HepG2 (cell line): ENCODE results near the gene SLC39A3.

Experiments
- ASH2L ChIP-seq: fragments of 300-600, 200-600 bp; sonication (generic); IDR thresholded peaks from 2 replicates; pipeline ENCODE4 v1.7.0; 2017; ENCODE audit warnings: low read depth, mild to moderate bottlenecking, moderate library complexity, mixed read lengths, low read length; ENCODE audit not compliant: insufficient read length
- CTCF ChIP-seq: sonication (generic); formaldehyde crosslinking; IDR thresholded peaks from 2 replicates; pipeline ENCODE4 v1.5.0; 2020; ENCODE audit warnings: mild to moderate bottlenecking, missing genetic modification reagents, moderate library complexity
- MYC ChIP-seq: sonication (generic); formaldehyde crosslinking; IDR thresholded peaks from 2 replicates; pipeline ENCODE4 v1.9.0; 2021; ENCODE audit warnings: missing genetic modification reagents, borderline replicate concordance
- NR2F2 ChIP-seq: IDR thresholded peaks from 2 replicates; pipeline ENCODE4 v1.6.1; 2012; ENCODE audit warnings: low read depth, inconsistent platforms, borderline replicate concordance
- POLR2AphosphoS2 ChIP-seq: IDR thresholded peaks from 2 replicates; pipeline ENCODE4 v1.6.1; 2011; ENCODE audit warnings: low read depth, low read length, improper control_type of control experiment
- SETDB1 ChIP-seq: sonication (generic); formaldehyde crosslinking; IDR thresholded peaks from 2 replicates; pipeline ENCODE4 v1.5.1; 2020; ENCODE audit warnings: missing genetic modification reagents, mild to moderate bottlenecking, borderline replicate concordance
- ZFP62 ChIP-seq: sonication (generic); formaldehyde crosslinking; IDR thresholded peaks from 2 replicates; pipeline ENCODE4 v1.4.0; 2020; ENCODE audit warnings: missing genetic modification reagents
- ZNF274 ChIP-seq: sonication (generic); formaldehyde crosslinking; IDR thresholded peaks from 2 replicates; pipeline ENCODE4 v1.5.1; 2020; ENCODE audit warnings: mild to moderate bottlenecking, missing genetic modification reagents
- ZNF367 ChIP-seq: sonication (generic); formaldehyde crosslinking; IDR thresholded peaks from 2 replicates; pipeline ENCODE4 v1.4.0; 2020; ENCODE audit warnings: missing genetic modification reagents, borderline replicate concordance
- ZNF644 ChIP-seq: IDR thresholded peaks from 2 replicates; pipeline ENCODE4 v1.6.1; 2016; ENCODE audit warnings: low read depth

DNA sequence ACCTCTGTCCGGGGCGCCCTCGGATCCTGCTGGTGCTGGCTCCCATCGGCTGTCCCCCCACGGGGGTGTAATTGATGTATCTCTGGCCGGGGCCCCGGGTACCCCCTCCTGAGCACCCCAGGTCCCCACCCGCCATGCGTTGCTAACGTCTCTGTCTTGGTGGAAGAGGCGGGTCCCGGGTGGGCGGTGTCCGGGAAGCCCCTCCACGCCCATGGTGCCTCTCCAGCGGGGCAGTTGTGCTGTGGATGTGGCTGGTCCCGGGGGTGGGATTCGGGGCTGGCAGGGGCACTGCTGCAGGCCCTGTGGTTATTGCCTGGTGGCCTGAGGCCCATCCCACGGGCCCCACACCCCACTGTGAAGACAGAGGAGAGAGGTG is 23.6 kb downstream of the SLC39A3 start:
- TF ChIP-seq POLR2AphosphoS2 (no peak), CTCF (no peak), MYC (CRISPR knock-in tag) (no peak), ZNF367 (CRISPR knock-in tag) (no peak), SETDB1 (no peak), ZNF274 (CRISPR knock-in tag) (no peak), ZFP62 (CRISPR knock-in tag) (no peak), ASH2L (no peak), NR2F2 (no peak), ZNF644 (CRISPR knock-in tag) (no peak)
